Mesenchymal stem cell (in vitro differentiated cells and primary cell): Measurements from ENCODE around the gene LILRA2. TPM values are rescaled to one million over a fixed set of nuclear protein-coding genes. Genes with fewer than 3 reads are reported as not detected.

Experiments used
- DNase-seq: peaks from one replicate; pipeline ENCODE4 v3.0.0-alpha.2; 2013
- H2AFZ ChIP-seq: one replicate; pipeline ENCODE4 v1.6.1; 2013; ENCODE audit warnings: low read depth, mild to moderate bottlenecking, control low read depth, inconsistent platforms, low read length, moderate library complexity
- H2AK5ac ChIP-seq: 2 replicates; pipeline ENCODE4 v1.6.1; 2013; ENCODE audit warnings: low read length, moderate library complexity, mild to moderate bottlenecking, inconsistent platforms; ENCODE audit not compliant: severe bottlenecking
- H2BK120ac ChIP-seq: one replicate; pipeline ENCODE4 v1.6.1; 2013; ENCODE audit warnings: low read depth, mild to moderate bottlenecking, inconsistent platforms, low read length, moderate library complexity
- H2BK12ac ChIP-seq, 2 experiments: one replicate each; pipeline ENCODE4 v1.6.1; 2013; ENCODE audit warnings: inconsistent platforms in 2 of 2, low read length in 2 of 2, mild to moderate bottlenecking in 2 of 2, moderate library complexity in 2 of 2, control low read depth in 1 of 2
- H2BK15ac ChIP-seq: one replicate; pipeline ENCODE4 v1.6.1; 2013; ENCODE audit warnings: mild to moderate bottlenecking, low read depth, inconsistent platforms; ENCODE audit not compliant: poor library complexity, severe bottlenecking
- H2BK5ac ChIP-seq: 2 replicates; pipeline ENCODE4 v1.6.1; 2013; ENCODE audit warnings: low read depth, mild to moderate bottlenecking, low read length, control low read depth, inconsistent platforms; ENCODE audit not compliant: poor library complexity, severe bottlenecking
- H3K14ac ChIP-seq, 2 experiments: one replicate each; pipeline ENCODE4 v1.6.1; 2013; ENCODE audit warnings: inconsistent platforms in 2 of 2, low read length in 2 of 2, control low read depth in 1 of 2, mild to moderate bottlenecking in 1 of 2, moderate library complexity in 1 of 2
- H3K18ac ChIP-seq, 2 experiments: one replicate each; pipeline ENCODE4 v1.6.1; 2013; ENCODE audit warnings: inconsistent platforms in 2 of 2, low read length in 2 of 2, control low read depth in 1 of 2, low read depth in 1 of 2, mild to moderate bottlenecking in 1 of 2
- H3K23ac ChIP-seq, 2 experiments: one replicate each; pipeline ENCODE4 v1.6.1; 2013; ENCODE audit warnings: inconsistent platforms in 2 of 2, low read length in 2 of 2, mild to moderate bottlenecking in 2 of 2, moderate library complexity in 2 of 2, control low read depth in 1 of 2
- H3K27ac ChIP-seq: 2 replicates; pipeline ENCODE4 v1.5.1; 2013; ENCODE audit warnings: mild to moderate bottlenecking, moderate library complexity, low read length, control low read depth, inconsistent platforms; ENCODE audit not compliant: poor library complexity, severe bottlenecking
- H3K27me3 ChIP-seq, 2 experiments: 2 replicates each; pipeline versions ENCODE4 v1.6.1 to v1.7.0; 2013; ENCODE audit warnings: low read length in 2 of 2, mild to moderate bottlenecking in 2 of 2, moderate library complexity in 2 of 2, control low read depth in 1 of 2, inconsistent platforms in 1 of 2; ENCODE audit not compliant: control insufficient read depth in 1 of 2, insufficient read depth in 1 of 2
- H3K36me3 ChIP-seq, 2 experiments: 2 replicates each; pipeline versions ENCODE4 v1.6.1 to v1.7.0; 2013; ENCODE audit warnings: low read length in 2 of 2, control low read depth in 1 of 2, inconsistent platforms in 1 of 2, low read depth in 1 of 2, mild to moderate bottlenecking in 1 of 2; ENCODE audit not compliant: insufficient read depth in 2 of 2, control insufficient read depth in 1 of 2
- H3K4ac ChIP-seq, 2 experiments: one replicate each; pipeline ENCODE4 v1.6.1; 2013; ENCODE audit warnings: inconsistent platforms in 2 of 2, low read length in 2 of 2, mild to moderate bottlenecking in 2 of 2, moderate library complexity in 2 of 2, control low read depth in 1 of 2, low read depth in 1 of 2
- H3K4me1 ChIP-seq: 2 replicates; pipeline ENCODE4 v1.6.1; 2013; ENCODE audit warnings: low read depth, low read length, control low read depth; ENCODE audit not compliant: control insufficient read depth, insufficient read depth
- H3K4me2 ChIP-seq: 2 replicates; pipeline ENCODE4 v1.6.1; 2013; ENCODE audit warnings: low read length, mild to moderate bottlenecking, inconsistent platforms; ENCODE audit not compliant: poor library complexity, severe bottlenecking
- H3K4me3 ChIP-seq, 2 experiments: 2 replicates each; pipeline versions ENCODE4 v1.5.1 to v1.7.0; 2013; ENCODE audit warnings: low read length in 2 of 2, mild to moderate bottlenecking in 2 of 2, control low read depth in 1 of 2, low read depth in 1 of 2; ENCODE audit not compliant: insufficient read depth in 1 of 2
- H3K79me1 ChIP-seq: replicated peaks from 2 replicates; pipeline ENCODE4 v1.6.1; 2013; ENCODE audit warnings: mild to moderate bottlenecking, control low read depth, low read length, inconsistent platforms; ENCODE audit not compliant: poor library complexity, severe bottlenecking
- H3K9ac ChIP-seq: 2 replicates; pipeline ENCODE4 v1.7.0; 2013; ENCODE audit warnings: mild to moderate bottlenecking, low read length, moderate library complexity
- H3K9me3 ChIP-seq: 2 replicates; pipeline ENCODE4 v1.7.0; 2013; ENCODE audit warnings: mild to moderate bottlenecking, low read length; ENCODE audit not compliant: control insufficient read depth
- H4K8ac ChIP-seq: one replicate; pipeline ENCODE4 v1.6.1; 2013; ENCODE audit warnings: inconsistent platforms, mild to moderate bottlenecking, low read length, moderate library complexity
- H4K91ac ChIP-seq: one replicate; pipeline ENCODE4 v1.6.1; 2013; ENCODE audit warnings: mild to moderate bottlenecking, low read length, inconsistent platforms
- WGBS: methylation state at CpG from one replicate; pipeline ENCODE4 v1.1.7; 2013; ENCODE audit warnings: mixed read lengths; 5-methylcytosine and 5-hydroxymethylcytosine counted together
- polyA plus RNA-seq, 2 experiments: library from polyadenylated mRNA; stranded (reverse); fragments of 200-250 nt; gene quantifications; one replicate each; pipeline ENCODE4 v1.2.3, GENCODE V29; 2013

LILRA2 gene
- polyA plus RNA-seq (2013, experiment 1 of 2), result not detected
- polyA plus RNA-seq (2013, experiment 2 of 2), result not detected

GRCh38 chr19:54573330-54573872, at the start of gene LILRA2:
Gene LILRA2, plus strand, starts transcription at chr19:54573790. Its CDS starts 89 bp downstream, at chr19:54573879.
- DNase-seq, result no peak
- no peak within 1 kb of the TSS for H2BK5ac ChIP-seq
- no peak within 1 kb of the TSS for H4K8ac ChIP-seq
- H2BK12ac ChIP-seq, result no peak within 1 kb of the TSS
- no peaks in the 10 kb centered on the region for H3K27me3 ChIP-seq
- H3K4me3 ChIP-seq, result no peak within 1 kb of the TSS
- H3K4ac ChIP-seq, result no peak within 1 kb of the TSS
- no peaks in the 10 kb centered on the region for H3K36me3 ChIP-seq
- no peaks in the 10 kb centered on the region for H3K79me1 ChIP-seq
- no peak within 1 kb of the TSS for H3K27ac ChIP-seq
- H2BK15ac ChIP-seq, result no peak within 1 kb of the TSS
- H3K9ac ChIP-seq, result no peak within 1 kb of the TSS
- no peak within 1 kb of the TSS for H3K4me2 ChIP-seq
- no peak within 1 kb of the TSS for H2AFZ ChIP-seq
- 52% methylated on average over 10 of the region's 10 CpGs for WGBS
- no peaks in the 10 kb centered on the region for H3K4me1 ChIP-seq
- H3K18ac ChIP-seq, result no peak within 1 kb of the TSS
- no peak within 1 kb of the TSS for H3K14ac ChIP-seq
- H2BK120ac ChIP-seq, result no peak within 1 kb of the TSS
- H4K91ac ChIP-seq, result no peak within 1 kb of the TSS
- H2AK5ac ChIP-seq, result no peak within 1 kb of the TSS
- H3K23ac ChIP-seq, result no peak within 1 kb of the TSS
- no peaks in the 10 kb centered on the region for H3K9me3 ChIP-seq

- WGBS, result 52% methylated on average over 5 of the region's 5 CpGs
- H3K36me3 ChIP-seq, result no peaks in the 10 kb centered on the region
- H2BK15ac ChIP-seq, result no peak overlapping the region
- no peak overlapping the region for H2AK5ac ChIP-seq
- no peak overlapping the region for H3K4me2 ChIP-seq
- no peak overlapping the region for H3K4me3 ChIP-seq
- H3K9me3 ChIP-seq, result peaks cover 6% of the 10 kb centered on the region
- no peak overlapping the region for H3K23ac ChIP-seq
- H3K79me1 ChIP-seq, result no peaks in the 10 kb centered on the region
- no peak overlapping the region for H3K4ac ChIP-seq
- no peak overlapping the region for H3K9ac ChIP-seq
- H3K18ac ChIP-seq, result no peak overlapping the region
- H4K91ac ChIP-seq, result no peak overlapping the region
- no peak overlapping the region for H2BK120ac ChIP-seq
- no peaks in the 10 kb centered on the region for H3K4me1 ChIP-seq
- no peak overlapping the region for H3K27ac ChIP-seq
- no peak overlapping the region for H2BK5ac ChIP-seq
- H2BK12ac ChIP-seq, result no peak overlapping the region
- no peak overlapping the region for H4K8ac ChIP-seq
- no peaks in the 10 kb centered on the region for H3K27me3 ChIP-seq
- H3K14ac ChIP-seq, result no peak overlapping the region
- no peak for DNase-seq
- H2AFZ ChIP-seq, result no peak overlapping the region
These were observed 48.0 kb upstream of the LILRA2 start for GRCh38 chr19:54525636-54526035.

- Histone ChIP-seq H2AFZ (no peak overlapping the region), H3K14ac (no peak overlapping the region), H3K9me3 (peaks cover 6% of the 10 kb centered on the region), H4K91ac (no peak overlapping the region), H3K79me1 (no peaks in the 10 kb centered on the region), H3K9ac (no peak overlapping the region), H2BK120ac (no peak overlapping the region), H3K36me3 (no peaks in the 10 kb centered on the region), H3K27me3 (no peaks in the 10 kb centered on the region), H2BK15ac (no peak overlapping the region), H3K4me1 (no peaks in the 10 kb centered on the region), H4K8ac (no peak overlapping the region), H3K4me3 (no peak overlapping the region), H2BK5ac (no peak overlapping the region), H3K23ac (no peak overlapping the region), H3K4me2 (no peak overlapping the region), H3K18ac (no peak overlapping the region), H2AK5ac (no peak overlapping the region), H2BK12ac (no peak overlapping the region), H3K4ac (no peak overlapping the region), H3K27ac (no peak overlapping the region)
- 78% methylated on average over 26 of the region's 26 CpGs for WGBS
- no peak for DNase-seq
These were observed 46.6 kb upstream of the LILRA2 start for GRCh38 chr19:54526972-54527371.

GRCh38 chr19:54530866-54531265, 42.7 kb upstream of the LILRA2 start:
- no peak overlapping the region for H4K91ac ChIP-seq
- H2AFZ ChIP-seq, result no peak overlapping the region
- H3K79me1 ChIP-seq, result no peaks in the 10 kb centered on the region
- no peak overlapping the region for H3K18ac ChIP-seq
- no peaks in the 10 kb centered on the region for H3K36me3 ChIP-seq
- H2BK15ac ChIP-seq, result no peak overlapping the region
- H3K4me2 ChIP-seq, result no peak overlapping the region
- no peak overlapping the region for H2BK12ac ChIP-seq
- H3K27ac ChIP-seq, result no peak overlapping the region
- H3K23ac ChIP-seq, result no peak overlapping the region
- no peak overlapping the region for H3K4ac ChIP-seq
- H2BK120ac ChIP-seq, result no peak overlapping the region
- H2AK5ac ChIP-seq, result no peak overlapping the region
- DNase-seq, result no peak
- H3K9ac ChIP-seq, result no peak overlapping the region
- peaks cover 6% of the 10 kb centered on the region for H3K9me3 ChIP-seq
- WGBS, result 77% methylated on average over 5 of the region's 5 CpGs
- no peaks in the 10 kb centered on the region for H3K4me1 ChIP-seq
- H3K27me3 ChIP-seq, result peaks cover 0 to 4% of the 10 kb centered on the region in 2 experiments
- H3K4me3 ChIP-seq, result no peak overlapping the region
- no peak overlapping the region for H2BK5ac ChIP-seq
- no peak overlapping the region for H3K14ac ChIP-seq
- H4K8ac ChIP-seq, result no peak overlapping the region
